Activated naive CD8-positive, alpha-beta T cell treated with anti-CD3 and anti-CD28 coated beads, Interleukin-2, amount 50 U/mL, for 16 hours (primary cell): ENCODE results near the gene SBNO2.
"Not testable (repeated sequence)": the region's sequence is repeated elsewhere in the genome, so short reads cannot be mapped to it uniquely, and the experiment has no call there.

Source experiments
- DNase-seq: peaks from one replicate; pipeline ENCODE4 v3.0.0-alpha.2; 2020; ENCODE audit warnings: low read depth, low spot score

SBNO2 gene

GRCh38 chr19:1138121-1138520 is 35.9 kb downstream of the SBNO2 start:
- DNase-seq, result no peak

DNA sequence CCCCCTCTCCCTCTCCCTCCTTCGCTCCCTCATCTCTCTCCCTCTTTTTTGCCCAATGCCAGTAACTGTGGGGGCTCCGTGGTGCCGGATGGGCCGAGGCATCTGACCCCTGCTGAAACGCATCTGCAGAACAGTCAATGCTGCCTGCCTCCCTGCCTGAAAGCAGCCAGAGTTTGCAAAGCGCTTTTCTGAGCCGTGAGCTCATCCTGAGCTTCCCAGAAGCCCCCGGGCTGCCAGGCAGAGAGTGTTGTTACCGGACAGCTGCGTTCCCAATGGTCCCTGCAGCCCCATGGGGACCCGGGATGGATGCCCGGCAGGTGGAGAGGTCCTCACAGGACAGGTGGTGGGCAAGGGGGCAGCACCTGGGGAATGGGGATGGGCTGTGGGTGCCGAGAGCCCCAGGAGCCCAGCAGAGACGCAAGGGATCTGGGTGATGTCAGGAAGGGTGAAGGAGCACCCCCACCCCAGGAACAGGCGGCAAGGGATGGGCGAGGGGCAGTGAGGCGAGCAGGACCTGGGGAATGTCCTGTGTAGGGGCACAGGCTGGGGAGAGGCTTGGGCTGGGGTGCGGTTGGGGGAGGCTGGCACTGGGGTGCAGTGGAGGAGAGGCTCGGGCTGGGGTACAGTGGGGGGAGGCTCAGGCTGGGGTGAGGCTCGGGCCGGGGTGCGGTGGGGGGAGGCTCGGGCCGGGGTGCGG is 37.3 kb downstream of the SBNO2 start:
- no peak for DNase-seq

DNA sequence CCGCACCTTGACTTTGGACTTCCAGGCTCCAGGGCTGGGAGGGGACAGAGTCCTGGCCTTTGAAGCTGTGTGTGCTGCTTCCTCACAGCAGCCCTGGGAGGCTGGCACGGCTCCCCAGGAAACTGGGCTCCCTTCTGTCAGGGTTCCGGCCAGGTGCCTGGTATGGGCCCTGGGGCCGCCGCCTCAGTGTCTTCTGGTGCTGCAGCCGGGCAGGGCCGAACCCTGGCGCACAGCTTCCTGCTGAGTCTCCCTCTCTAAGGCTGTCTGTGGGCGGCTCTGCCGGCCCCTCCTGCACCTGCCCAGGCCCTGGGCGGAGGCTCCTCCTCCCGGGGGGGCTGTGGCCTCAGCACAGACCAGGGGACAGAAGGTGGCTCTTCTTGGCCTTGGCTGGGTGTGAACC is 37.9 kb downstream of the SBNO2 start:
- DNase-seq, result no peak

DNA sequence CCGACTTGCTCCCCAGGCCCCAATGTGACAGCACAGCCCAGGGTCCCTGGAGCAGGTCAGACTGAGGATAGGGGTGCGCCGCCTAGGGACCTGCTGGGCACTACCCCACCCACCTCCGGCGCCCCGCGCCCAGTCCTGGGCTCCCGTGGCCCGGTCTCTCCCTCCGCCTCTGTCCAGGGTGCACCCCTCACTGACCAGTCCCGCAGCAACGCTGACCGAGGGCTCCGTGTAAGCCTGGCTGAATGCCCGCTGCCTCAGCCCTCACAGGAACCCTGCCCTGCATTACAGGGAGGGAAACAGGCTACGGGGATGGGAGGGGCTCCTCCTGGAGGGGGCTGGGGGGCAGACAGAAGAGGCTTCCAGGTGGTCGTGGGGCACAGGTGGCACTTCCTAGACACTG is 38.6 kb downstream of the SBNO2 start:
- DNase-seq, result no peak

- no peak for DNase-seq
Measured at GRCh38 chr19:1134431-1134830, 39.6 kb downstream of the SBNO2 start.

- DNase-seq, result no peak
Measured at GRCh38 chr19:1133471-1133929, 40.6 kb downstream of the SBNO2 start.

GRCh38 chr19:1132552-1133383 is 41.3 kb downstream of the SBNO2 start:
- DNase-seq, result peak; percentile 17

GRCh38 chr19:1131718-1132551 is 42.1 kb downstream of the SBNO2 start:
- DNase-seq, result peak; percentile 76

DNA sequence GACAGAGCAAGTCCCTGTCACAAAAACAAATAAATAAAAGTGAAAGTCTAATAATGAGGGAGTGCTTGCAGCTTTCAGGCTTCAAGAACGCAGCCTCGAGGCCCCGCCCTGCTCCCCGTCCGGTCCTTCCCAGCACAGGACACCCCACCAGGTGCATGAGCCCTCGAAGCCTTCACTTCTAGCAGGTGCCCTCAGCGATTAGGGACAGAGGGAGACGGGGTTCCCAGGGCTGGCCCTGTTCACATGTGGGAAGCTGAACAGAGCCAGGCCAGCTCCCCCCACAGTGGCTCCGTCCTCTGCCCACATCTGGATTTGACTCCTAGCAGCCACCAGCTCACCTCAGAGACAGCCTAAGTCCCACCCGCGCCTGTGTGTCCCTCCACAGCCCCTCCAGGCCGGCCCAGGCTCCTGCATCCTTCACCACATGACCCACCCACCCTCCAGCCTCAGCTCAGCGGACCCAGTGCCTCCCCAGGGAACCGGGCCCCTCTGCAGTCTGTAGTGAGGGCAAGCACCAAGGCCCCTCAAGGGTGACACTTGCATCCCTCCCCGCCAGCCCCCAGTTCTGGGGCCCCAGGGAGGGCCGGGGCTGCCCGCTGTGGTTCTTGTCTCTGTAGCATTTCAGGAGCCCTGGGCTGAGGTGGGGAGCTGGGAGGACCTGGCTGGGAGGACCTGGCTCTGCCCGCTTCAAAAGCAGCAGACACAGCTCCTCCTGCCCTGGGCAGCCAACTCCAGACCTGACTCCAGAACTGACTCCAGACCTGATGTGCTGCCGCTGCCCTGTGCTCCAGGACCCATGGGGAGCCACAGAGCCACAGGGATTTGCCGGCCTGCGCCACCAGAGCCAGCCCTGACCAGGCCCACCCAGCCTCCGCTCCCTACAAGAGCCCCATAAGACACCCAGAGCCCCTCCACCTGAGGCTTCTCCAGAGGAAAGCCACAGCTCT is 43.0 kb downstream of the SBNO2 start:
- DNase-seq, result no peak

DNA sequence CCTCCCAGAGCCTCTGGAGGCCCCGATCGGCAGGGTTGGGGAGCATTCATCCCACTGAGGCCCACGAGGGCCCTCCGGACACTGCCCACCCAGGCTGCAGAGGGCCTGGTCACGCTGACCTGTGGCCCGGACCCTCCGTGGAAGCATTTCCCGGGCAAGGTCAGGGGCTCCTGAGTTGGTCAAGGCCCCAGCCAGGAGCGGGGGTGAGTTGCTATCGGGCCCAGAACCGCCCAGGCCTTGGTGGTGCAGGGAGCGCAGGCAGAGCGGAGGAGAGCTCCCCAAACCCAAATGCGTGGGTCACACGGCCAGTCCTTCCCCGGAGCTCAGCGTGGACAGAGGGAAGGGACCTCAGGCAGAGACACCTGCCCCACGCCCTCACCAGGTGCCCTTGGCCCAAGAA is 44.5 kb downstream of the SBNO2 start:
- no peak for DNase-seq

- DNase-seq, result not testable (repeated sequence)
Measured at GRCh38 chr19:1129084-1129483, 45.0 kb downstream of the SBNO2 start.

- no peak for DNase-seq
Measured at GRCh38 chr19:1128106-1128505, 46.0 kb downstream of the SBNO2 start.

- DNase-seq, result no peak
Measured at GRCh38 chr19:1126984-1127760, 46.9 kb downstream of the SBNO2 start.

DNA sequence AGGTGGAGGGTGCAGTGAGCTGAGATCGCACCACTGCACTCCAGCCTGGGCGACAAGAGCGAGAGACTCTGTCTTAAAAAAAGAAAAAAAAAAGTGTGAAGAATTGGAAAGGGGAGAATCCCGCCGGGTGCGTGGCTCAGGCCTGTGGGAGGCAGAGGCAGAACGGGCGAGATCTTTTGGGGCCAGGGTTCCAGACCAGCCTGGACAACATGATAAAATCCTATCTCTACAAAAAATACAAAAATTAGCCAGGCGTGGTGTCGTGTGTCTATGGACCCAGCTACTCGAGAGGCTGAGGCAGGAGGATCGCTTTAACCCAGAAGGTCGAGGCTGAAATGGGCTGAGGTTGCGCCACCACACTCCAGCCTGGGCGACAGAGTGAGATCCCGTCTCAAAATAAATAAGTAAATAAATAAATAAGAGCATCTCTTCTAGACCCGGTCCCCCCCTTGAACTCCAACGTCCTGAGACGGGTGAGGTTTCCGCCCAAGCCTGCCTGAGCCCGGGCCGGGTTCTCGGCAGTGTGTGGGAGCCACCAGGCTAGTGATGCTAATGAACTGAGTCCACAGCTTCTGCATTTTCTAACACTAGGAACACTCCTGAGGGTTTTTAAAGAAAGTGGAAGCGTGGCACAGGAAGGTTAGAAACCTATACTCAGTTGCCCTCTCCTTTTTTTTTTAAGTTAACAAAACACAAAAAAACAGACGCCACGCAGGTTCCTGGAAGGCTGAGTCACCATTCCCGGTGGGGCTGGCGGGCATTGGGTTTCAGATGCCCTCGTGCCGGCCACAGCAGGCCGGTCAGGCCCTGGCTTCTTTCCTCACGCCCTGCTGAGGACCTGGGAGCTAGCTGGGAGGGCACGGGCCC is 48.2 kb downstream of the SBNO2 start:
- no peak for DNase-seq

GRCh38 chr19:1123885-1124677 is 50.0 kb downstream of the SBNO2 start:
- DNase-seq, result no peak

DNA sequence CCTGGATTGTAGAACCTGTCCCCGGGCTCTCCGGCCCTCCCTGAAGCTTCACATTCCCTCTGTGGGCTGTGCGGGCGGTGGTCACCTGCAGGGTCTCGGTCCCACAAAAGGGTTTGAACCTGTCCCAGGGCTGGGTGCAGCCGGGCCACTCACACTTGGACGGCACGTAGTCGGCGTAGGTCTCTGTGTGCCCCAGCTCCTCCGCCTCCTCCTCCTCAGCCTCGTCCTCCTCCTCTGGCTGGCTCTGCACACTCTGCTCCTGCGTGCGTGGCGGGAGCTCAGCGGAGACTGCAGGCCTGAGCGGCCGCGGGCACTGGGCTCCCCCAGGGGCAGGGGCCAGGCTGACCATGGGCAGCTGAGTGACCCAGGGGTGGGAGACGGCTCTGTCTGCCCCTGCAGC is 50.7 kb downstream of the SBNO2 start:
- no peak for DNase-seq

- DNase-seq, result no peak
Measured at GRCh38 chr19:1122972-1123363, 51.1 kb downstream of the SBNO2 start.
